Left ventricle myocardium inferior (tissue), 1 donor: ENCODE measurements around the gene TXK. TPM values are rescaled to one million over a fixed set of nuclear protein-coding genes. Genes with fewer than 3 reads are reported as not detected.

ENCODE experiments used
- DNase-seq: peaks from one replicate; pipeline ENCODE4 v3.0.0-alpha.2; 2020
- H3K27ac ChIP-seq: fragments of 200-600 bp; replicated peaks from 2 replicates; pipeline ENCODE4 v1.8.0; 2021
- H3K27me3 ChIP-seq: fragments of 200-600 bp; 2 replicates; pipeline ENCODE4 v1.8.0; 2021; ENCODE audit warnings: low read depth
- H3K36me3 ChIP-seq: fragments of 200-600 bp; 2 replicates; pipeline ENCODE4 v1.8.0; 2021
- H3K4me1 ChIP-seq: fragments of 200-600 bp; 2 replicates; pipeline ENCODE4 v1.8.0; 2021
- H3K4me3 ChIP-seq: fragments of 200-600 bp; 2 replicates; pipeline ENCODE4 v1.8.0; 2021; ENCODE audit warnings: mild to moderate bottlenecking, moderate library complexity
- H3K9me3 ChIP-seq: fragments of 200-600 bp; replicated peaks from 2 replicates; pipeline ENCODE4 v1.8.0; 2021
- intact Hi-C: fragments of 100-400 bp; cut with micrococcal nuclease; formaldehyde crosslinking; loops from one replicate; pipeline ENCODE4 v1.11.0; 2022
- long read RNA-seq: library from polyadenylated mRNA; unstranded; transcript quantifications from one replicate; pipeline ENCODE4 v2.0.0, GENCODE V29; 2021
- total RNA-seq: library from RNA; stranded (reverse); fragmentation: NEBNext Ultra II Directional; extraction: Animal tissue kit (Norgen Biotek cat#: 25700); gene quantifications from one replicate; pipeline ENCODE4 v1.2.1, GENCODE V29; 2021
- TF ChIP-seq, protein P1 (sequence below): fragments of 200-600 bp; IDR thresholded peaks from 2 replicates; pipeline ENCODE4 v1.8.0; 2021; ENCODE audit warnings: antibody characterized with exemption, mild to moderate bottlenecking, borderline replicate concordance
- donor health status: DM: no; HTN: yes; CAD: no; lungs with severe emphysema.

Gene TXK
- 0.71 TPM for total RNA-seq
- long read RNA-seq: 0 reads

DNA sequence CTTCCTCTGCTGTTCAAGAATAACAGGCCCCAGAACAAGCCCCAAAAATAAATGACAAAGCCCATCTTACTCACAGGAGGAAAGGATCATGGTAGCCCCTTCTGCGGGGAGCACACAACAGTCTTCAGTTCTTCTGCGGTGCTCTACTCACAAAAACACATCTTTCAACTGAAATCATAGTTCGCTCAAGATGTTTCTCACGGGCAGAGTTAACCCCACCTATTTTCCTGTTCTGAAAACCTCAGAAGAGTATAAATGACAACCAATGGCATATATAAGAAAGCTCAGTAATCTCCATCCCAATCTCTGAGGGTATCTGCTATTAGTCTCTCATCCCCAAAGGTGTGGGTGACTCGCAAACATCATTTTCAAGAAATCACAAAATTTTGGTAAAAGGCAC is at the start of gene TXK:
TSS of gene TXK (minus strand) at position 170 of the 400 bp plus-strand sequence. CDS start at position 90, 80 bp downstream.
- H3K27ac ChIP-seq: no peak within 1 kb of the TSS

GRCh38 chr4:48180234-48180633 is 46.2 kb upstream of the TXK start:
- DNase-seq: no peak
- Histone ChIP-seq H3K36me3 (no peaks in the 10 kb centered on the region), H3K4me3 (no peak overlapping the region), H3K27ac (no peak overlapping the region), H3K27me3 (no peaks in the 10 kb centered on the region), H3K9me3 (no peaks in the 10 kb centered on the region), H3K4me1 (no peaks in the 10 kb centered on the region)
- intact Hi-C loops: no loop called here
- TF ChIP-seq, protein P1, sequence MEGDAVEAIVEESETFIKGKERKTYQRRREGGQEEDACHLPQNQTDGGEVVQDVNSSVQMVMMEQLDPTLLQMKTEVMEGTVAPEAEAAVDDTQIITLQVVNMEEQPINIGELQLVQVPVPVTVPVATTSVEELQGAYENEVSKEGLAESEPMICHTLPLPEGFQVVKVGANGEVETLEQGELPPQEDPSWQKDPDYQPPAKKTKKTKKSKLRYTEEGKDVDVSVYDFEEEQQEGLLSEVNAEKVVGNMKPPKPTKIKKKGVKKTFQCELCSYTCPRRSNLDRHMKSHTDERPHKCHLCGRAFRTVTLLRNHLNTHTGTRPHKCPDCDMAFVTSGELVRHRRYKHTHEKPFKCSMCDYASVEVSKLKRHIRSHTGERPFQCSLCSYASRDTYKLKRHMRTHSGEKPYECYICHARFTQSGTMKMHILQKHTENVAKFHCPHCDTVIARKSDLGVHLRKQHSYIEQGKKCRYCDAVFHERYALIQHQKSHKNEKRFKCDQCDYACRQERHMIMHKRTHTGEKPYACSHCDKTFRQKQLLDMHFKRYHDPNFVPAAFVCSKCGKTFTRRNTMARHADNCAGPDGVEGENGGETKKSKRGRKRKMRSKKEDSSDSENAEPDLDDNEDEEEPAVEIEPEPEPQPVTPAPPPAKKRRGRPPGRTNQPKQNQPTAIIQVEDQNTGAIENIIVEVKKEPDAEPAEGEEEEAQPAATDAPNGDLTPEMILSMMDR: no peak

More for the DNA sequence above, at the start of gene TXK:
- no peaks in the 10 kb centered on the region for H3K9me3 ChIP-seq
- peaks cover 7% of the 10 kb centered on the region for H3K36me3 ChIP-seq
- H3K4me1 ChIP-seq: peaks cover 42% of the 10 kb centered on the region
- no peaks in the 10 kb centered on the region for H3K27me3 ChIP-seq
- TF ChIP-seq, protein P1: no peak
- no peak within 1 kb of the TSS for H3K4me3 ChIP-seq
- intact Hi-C loops: no loop called here
- DNase-seq: no peak

DNA sequence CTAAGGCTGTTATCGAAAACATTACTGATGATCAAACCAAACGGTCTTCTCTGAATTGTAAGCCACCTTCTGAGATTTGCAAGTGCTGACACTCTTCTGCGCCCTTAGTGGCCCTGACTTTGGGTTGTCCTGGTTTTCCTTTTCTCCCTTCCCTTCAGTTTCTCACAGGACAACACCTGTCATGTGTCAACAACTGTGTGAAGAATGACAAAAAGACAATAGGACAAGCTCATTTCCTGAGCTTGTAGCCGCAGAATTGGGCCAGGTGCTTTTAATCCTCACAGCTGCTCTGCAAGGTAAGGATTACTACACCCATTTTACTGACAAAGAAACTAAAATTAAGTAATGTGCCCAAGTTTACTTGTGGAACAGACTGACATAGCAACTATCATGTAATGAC is 44.9 kb upstream of the TXK start:
- TF ChIP-seq, protein P1: no peak
- H3K4me1 ChIP-seq: peaks cover under 1% of the 10 kb centered on the region

GRCh38 chr4:48175806-48176205 is 41.8 kb upstream of the TXK start:
- TF ChIP-seq, protein P1: no peak
- Histone ChIP-seq H3K27me3 (no peaks in the 10 kb centered on the region), H3K36me3 (no peaks in the 10 kb centered on the region), H3K9me3 (no peaks in the 10 kb centered on the region), H3K4me3 (no peak overlapping the region), H3K27ac (no peak overlapping the region), H3K4me1 (peaks cover 8% of the 10 kb centered on the region)
- intact Hi-C loops: no loop called here
- DNase-seq: no peak

More for the DNA sequence above, 44.9 kb upstream of the TXK start:
- Histone ChIP-seq H3K27ac (no peak overlapping the region), H3K27me3 (no peaks in the 10 kb centered on the region), H3K4me3 (no peak overlapping the region), H3K36me3 (no peaks in the 10 kb centered on the region), H3K9me3 (no peaks in the 10 kb centered on the region)
- intact Hi-C loops: no loop called here
- no peak for DNase-seq

DNA sequence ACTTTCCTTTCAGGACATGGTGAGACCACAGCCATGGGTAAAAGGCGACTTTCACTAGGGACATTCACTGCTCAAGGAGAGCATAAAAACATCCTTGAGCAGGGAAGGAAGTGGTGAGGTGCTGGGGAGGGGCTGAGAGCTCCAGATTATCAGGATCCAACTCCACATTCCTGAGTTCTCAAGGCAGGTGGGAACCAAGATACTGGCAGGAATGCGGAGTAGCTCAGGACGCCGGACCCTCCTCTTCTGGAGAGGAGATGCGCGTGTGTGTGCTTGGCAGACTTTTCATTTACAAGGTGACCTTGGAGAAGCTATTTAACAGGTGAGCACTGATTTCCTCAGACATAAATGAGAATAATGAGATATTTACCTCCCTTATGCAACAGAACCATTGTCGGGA is 41.3 kb upstream of the TXK start:
- Histone ChIP-seq H3K4me1 (peaks cover 8% of the 10 kb centered on the region), H3K36me3 (no peaks in the 10 kb centered on the region), H3K9me3 (no peaks in the 10 kb centered on the region), H3K27ac (no peak overlapping the region), H3K27me3 (no peaks in the 10 kb centered on the region), H3K4me3 (no peak overlapping the region)
- intact Hi-C loops: no loop called here
- DNase-seq: no peak
- TF ChIP-seq, protein P1: no peak
